ENCODE measurements around the gene CYB5RL.

DNA sequence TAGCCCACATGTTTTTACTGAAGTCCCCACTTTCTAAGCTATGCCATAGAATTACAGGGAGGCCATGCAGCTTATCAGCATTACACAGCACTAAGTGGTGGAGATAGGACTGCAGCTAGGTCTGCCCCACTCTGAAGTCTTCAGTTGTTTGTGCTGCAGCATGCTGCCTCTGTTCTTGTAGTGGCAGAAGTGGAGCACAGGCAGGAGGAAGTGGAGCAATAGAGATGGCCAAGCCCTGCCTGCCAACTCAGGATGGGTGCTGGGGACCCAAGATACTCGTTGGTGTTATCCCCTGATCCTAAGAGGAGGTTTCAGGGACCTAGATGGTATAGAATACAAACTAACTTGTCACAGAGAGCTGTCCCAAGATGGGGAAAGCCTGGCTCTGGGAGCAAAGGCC, 13.0 kb upstream of the CYB5RL start:
- TF ChIP-seq POLR2AphosphoS5 (IDR thresholded peaks at IDR 0.05; ENCODE audit: low read depth, low read length), result no peak
- TF ChIP-seq FOXP2 (optimal IDR thresholded peaks at IDR 0.05; ENCODE audit: borderline replicate concordance, extremely low read depth, extremely low read length, insufficient read depth), result no peak
- no peak for TF ChIP-seq TAF1 (IDR thresholded peaks at IDR 0.05; ENCODE audit: borderline replicate concordance, insufficient read depth, low read length)
- no peak for TF ChIP-seq SIN3A (IDR thresholded peaks at IDR 0.05; ENCODE audit: borderline replicate concordance, insufficient read depth, low read length)

Measured in PFSK-1 (cell line).